A549 treated with RU486 at 1 μM for 4 hours (cell line): ENCODE results near the gene PRICKLE2. TPM values are rescaled to one million over a fixed set of nuclear protein-coding genes. Genes with fewer than 3 reads are reported as not detected.

Source experiments
- total RNA-seq: library from RNA; stranded (reverse); fragments of 200-300 nt; extraction: Qiagen RNA extraction; gene quantifications from 5 replicates; pipeline ENCODE4 v1.2.3, GENCODE V29; 2022; ENCODE audit warnings: low read depth

Gene PRICKLE2, protein sequence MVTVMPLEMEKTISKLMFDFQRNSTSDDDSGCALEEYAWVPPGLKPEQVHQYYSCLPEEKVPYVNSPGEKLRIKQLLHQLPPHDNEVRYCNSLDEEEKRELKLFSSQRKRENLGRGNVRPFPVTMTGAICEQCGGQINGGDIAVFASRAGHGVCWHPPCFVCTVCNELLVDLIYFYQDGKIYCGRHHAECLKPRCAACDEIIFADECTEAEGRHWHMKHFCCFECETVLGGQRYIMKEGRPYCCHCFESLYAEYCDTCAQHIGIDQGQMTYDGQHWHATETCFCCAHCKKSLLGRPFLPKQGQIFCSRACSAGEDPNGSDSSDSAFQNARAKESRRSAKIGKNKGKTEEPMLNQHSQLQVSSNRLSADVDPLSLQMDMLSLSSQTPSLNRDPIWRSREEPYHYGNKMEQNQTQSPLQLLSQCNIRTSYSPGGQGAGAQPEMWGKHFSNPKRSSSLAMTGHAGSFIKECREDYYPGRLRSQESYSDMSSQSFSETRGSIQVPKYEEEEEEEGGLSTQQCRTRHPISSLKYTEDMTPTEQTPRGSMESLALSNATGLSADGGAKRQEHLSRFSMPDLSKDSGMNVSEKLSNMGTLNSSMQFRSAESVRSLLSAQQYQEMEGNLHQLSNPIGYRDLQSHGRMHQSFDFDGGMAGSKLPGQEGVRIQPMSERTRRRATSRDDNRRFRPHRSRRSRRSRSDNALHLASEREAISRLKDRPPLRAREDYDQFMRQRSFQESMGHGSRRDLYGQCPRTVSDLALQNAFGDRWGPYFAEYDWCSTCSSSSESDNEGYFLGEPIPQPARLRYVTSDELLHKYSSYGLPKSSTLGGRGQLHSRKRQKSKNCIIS
- total RNA-seq, result 1.5 to 2.6 TPM (median 2.3 TPM) in 5 replicates

DNA sequence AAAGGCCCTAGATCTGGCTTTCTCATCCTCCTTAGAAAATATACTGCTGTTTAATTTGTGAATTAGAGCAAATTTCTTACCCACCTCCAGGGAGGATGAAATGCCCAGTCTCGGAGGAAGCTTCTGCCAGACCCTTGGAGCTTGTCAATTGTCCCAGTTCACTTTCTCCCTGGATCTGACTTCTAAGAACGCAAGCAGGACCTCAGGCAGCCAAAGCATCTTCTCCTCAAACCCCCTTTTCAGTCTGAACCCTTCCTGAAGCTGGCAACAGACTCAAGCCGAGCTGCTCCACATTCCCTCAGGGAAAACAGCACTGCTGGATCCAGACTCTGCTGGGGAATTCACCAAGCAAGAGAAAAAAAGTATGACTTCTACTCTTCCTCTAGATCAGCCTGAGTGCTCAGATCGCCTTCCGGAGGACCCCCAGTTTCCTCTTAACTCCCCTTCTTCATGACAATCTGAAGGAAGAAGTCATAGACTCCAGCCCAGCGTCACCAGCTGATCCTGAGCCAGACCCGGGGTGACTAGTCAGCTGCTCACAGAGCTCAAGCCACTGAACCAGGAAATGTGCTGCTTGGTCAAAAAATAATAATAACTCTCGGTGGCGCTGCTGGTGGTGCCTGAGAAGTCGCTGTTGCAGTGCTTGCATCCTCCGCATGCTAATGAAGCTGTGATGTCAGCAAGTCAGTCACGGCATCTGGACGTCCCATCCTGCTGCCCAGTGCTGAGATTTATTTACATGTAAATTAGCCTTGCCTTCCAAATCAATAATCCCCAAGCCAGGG is at the start of gene PRICKLE2:
PRICKLE2 (minus strand) TSS at position 641 of the 785 bp plus-strand sequence. CDS start 26,539 bp downstream, outside the sequence.

Other genes with a start within 250 kb of the PRICKLE2 start
- 67.5 to 88.8 TPM (median 80.3 TPM) in 5 replicates for gene PSMD6, start 202.0 kb downstream of the PRICKLE2 start, total RNA-seq